Suprapubic skin (tissue), 4 donors: ENCODE results near the gene CEBPE.

Source experiments
- EP300 ChIP-seq: sonication (generic); formaldehyde crosslinking; IDR thresholded peaks from one replicate; pipeline ENCODE4 v1.6.1; 2017; ENCODE audit warnings: antibody characterized with exemption
- POLR2A ChIP-seq, 2 donors: fragments of 450-650 bp; IDR thresholded peaks; one replicate each; pipeline ENCODE4 v1.6.1; 2017; ENCODE audit warnings: antibody characterized with exemption in 2 of 2, mild to moderate bottlenecking in 2 of 2, moderate library complexity in 2 of 2
- POLR2AphosphoS5 ChIP-seq, 3 donors: sonication (generic); formaldehyde crosslinking; IDR thresholded peaks; one replicate each; pipeline ENCODE4 v1.6.1; 2017; ENCODE audit warnings: antibody characterized with exemption in 3 of 3
- TF ChIP-seq, protein P1 (sequence below), 2 donors: fragments of 200-600 bp in 1 of 2; fragments of 450-650 bp in 1 of 2; sonication (generic) in 1 of 2; IDR thresholded peaks; one replicate each; pipeline ENCODE4 v1.5.1; 2016 to 2019; ENCODE audit warnings: antibody characterized with exemption in 2 of 2, mild to moderate bottlenecking in 1 of 2, moderate library complexity in 1 of 2

- TF ChIP-seq, protein P1, sequence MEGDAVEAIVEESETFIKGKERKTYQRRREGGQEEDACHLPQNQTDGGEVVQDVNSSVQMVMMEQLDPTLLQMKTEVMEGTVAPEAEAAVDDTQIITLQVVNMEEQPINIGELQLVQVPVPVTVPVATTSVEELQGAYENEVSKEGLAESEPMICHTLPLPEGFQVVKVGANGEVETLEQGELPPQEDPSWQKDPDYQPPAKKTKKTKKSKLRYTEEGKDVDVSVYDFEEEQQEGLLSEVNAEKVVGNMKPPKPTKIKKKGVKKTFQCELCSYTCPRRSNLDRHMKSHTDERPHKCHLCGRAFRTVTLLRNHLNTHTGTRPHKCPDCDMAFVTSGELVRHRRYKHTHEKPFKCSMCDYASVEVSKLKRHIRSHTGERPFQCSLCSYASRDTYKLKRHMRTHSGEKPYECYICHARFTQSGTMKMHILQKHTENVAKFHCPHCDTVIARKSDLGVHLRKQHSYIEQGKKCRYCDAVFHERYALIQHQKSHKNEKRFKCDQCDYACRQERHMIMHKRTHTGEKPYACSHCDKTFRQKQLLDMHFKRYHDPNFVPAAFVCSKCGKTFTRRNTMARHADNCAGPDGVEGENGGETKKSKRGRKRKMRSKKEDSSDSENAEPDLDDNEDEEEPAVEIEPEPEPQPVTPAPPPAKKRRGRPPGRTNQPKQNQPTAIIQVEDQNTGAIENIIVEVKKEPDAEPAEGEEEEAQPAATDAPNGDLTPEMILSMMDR (IDR thresholded peaks at IDR 0.05): no peak
- TF ChIP-seq POLR2A (IDR thresholded peaks at IDR 0.05) (no peak), POLR2AphosphoS5 (IDR thresholded peaks at IDR 0.05) (no peak), EP300 (no peak)
Measured at GRCh38 chr14:23101213-23101970, 17.7 kb downstream of the CEBPE start.
